H1 (cell line): ENCODE results near the gene GPR39.

Experiments
- CHD2 ChIP-seq: IDR thresholded peaks from 2 replicates; pipeline ENCODE4 v1.6.1; 2012; ENCODE audit warnings: low read length, improper control_type of control experiment
- HDAC6 ChIP-seq: IDR thresholded peaks from one replicate; pipeline ENCODE4 v1.7.1; 2012; ENCODE audit warnings: low read depth, mild to moderate bottlenecking, inconsistent platforms, low read length, moderate library complexity
- JUN ChIP-seq: IDR thresholded peaks from 2 replicates; pipeline ENCODE4 v1.6.1; 2011; ENCODE audit warnings: low read depth, mild to moderate bottlenecking, improper control_type of control experiment, low read length
- POLR2A ChIP-seq, 2 experiments: IDR thresholded peaks; 1 replicate in 1 of 2; 2 replicates in 1 of 2; pipeline ENCODE4 v1.6.1; 2011; ENCODE audit warnings: low read depth in 2 of 2, low read length in 2 of 2, mild to moderate bottlenecking in 2 of 2; ENCODE audit errors: control extremely low read depth in 1 of 2
- RFX5 ChIP-seq: IDR thresholded peaks from 2 replicates; pipeline ENCODE4 v1.6.1; 2011; ENCODE audit warnings: low read depth, low read length, improper control_type of control experiment, borderline replicate concordance
- SIN3A ChIP-seq, 2 experiments: IDR thresholded peaks in 1 of 2; conservative IDR thresholded peaks in 1 of 2; 2 replicates each; pipeline ENCODE4 v1.6.1; 2011 to 2012; ENCODE audit warnings: low read length in 2 of 2, improper control_type of control experiment in 1 of 2, low read depth in 1 of 2, mild to moderate bottlenecking in 1 of 2
- SIRT6 ChIP-seq: IDR thresholded peaks from one replicate; pipeline ENCODE4 v1.7.1; 2012; ENCODE audit warnings: low read length, inconsistent platforms
- SUZ12 ChIP-seq: fragments of 200-600 bp; sonication (generic); IDR thresholded peaks from 2 replicates; pipeline ENCODE4 v1.6.1; 2012; ENCODE audit warnings: mild to moderate bottlenecking, inconsistent platforms, low read length, moderate library complexity, mixed read lengths
- TAF1 ChIP-seq: IDR thresholded peaks from 2 replicates; pipeline ENCODE4 v1.6.1; 2011; ENCODE audit warnings: mild to moderate bottlenecking, low read depth, low read length
- TF ChIP-seq, protein P1 (sequence below), 3 experiments: IDR thresholded peaks; 1 replicate in 2 of 3; 2 replicates in 1 of 3; pipeline versions ENCODE4 v1.5.1 to v1.6.1; 2011; ENCODE audit warnings: low read length in 3 of 3, mild to moderate bottlenecking in 3 of 3, inconsistent platforms in 2 of 3, low read depth in 1 of 3, moderate library complexity in 1 of 3; ENCODE audit not compliant: insufficient read depth in 1 of 3; ENCODE audit errors: control extremely low read depth in 1 of 3

DNA sequence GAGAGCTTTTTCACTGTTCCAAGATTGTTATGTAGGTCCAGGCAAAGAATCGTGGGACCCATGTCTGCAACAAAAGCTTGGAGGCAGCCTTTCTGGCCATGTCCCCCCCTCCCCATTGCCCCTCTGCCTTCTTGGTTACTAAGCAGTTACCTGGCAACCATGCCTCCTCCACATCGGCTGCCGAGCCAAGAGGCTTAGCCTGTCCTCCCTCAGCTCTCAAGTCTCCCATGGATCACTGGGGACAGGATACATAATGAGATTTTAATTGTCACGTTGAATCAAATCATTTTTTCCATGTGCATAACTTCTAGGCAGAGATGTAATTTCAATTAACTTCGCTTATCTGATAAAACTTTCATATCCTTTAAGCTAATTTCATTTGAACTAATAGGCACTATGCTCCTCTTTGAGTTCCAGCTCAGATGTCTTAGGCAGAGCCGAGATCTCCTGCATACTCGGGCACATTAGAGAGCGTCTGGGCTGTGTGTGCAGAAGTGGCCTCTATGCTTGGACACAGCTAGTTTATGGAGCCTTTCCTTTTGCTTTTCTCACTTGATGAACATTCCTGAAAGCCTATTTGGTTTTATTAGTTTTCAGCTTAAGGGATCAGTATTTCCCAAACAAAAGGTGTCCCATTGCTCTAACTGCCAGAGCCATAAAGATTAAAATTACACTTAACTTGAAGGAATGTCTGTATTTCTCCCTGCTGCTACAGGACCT is 172.7 kb downstream of the GPR39 start:
- TF ChIP-seq, protein P1, sequence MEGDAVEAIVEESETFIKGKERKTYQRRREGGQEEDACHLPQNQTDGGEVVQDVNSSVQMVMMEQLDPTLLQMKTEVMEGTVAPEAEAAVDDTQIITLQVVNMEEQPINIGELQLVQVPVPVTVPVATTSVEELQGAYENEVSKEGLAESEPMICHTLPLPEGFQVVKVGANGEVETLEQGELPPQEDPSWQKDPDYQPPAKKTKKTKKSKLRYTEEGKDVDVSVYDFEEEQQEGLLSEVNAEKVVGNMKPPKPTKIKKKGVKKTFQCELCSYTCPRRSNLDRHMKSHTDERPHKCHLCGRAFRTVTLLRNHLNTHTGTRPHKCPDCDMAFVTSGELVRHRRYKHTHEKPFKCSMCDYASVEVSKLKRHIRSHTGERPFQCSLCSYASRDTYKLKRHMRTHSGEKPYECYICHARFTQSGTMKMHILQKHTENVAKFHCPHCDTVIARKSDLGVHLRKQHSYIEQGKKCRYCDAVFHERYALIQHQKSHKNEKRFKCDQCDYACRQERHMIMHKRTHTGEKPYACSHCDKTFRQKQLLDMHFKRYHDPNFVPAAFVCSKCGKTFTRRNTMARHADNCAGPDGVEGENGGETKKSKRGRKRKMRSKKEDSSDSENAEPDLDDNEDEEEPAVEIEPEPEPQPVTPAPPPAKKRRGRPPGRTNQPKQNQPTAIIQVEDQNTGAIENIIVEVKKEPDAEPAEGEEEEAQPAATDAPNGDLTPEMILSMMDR (IDR thresholded peaks at IDR 0.05; ENCODE audit: control extremely low read depth in 1 of 3, insufficient read depth in 1 of 3, low read depth in 1 of 3, low read length in 3 of 3), result no peak
- no peak for TF ChIP-seq SUZ12
- TF ChIP-seq CHD2, result no peak
- no peak for TF ChIP-seq JUN
- no peak for TF ChIP-seq TAF1
- TF ChIP-seq POLR2A (IDR thresholded peaks at IDR 0.05; ENCODE audit: control extremely low read depth in 1 of 2, low read depth in 2 of 2, low read length in 2 of 2), result no peak
- no peak for TF ChIP-seq SIRT6
- no peak for TF ChIP-seq RFX5
- TF ChIP-seq SIN3A (conservative IDR thresholded peaks at IDR 0.05 in 1 of 2, IDR thresholded peaks at IDR 0.05 in 1 of 2; ENCODE audit: low read depth in 1 of 2, low read length in 2 of 2), result no peak
- no peak for TF ChIP-seq HDAC6
